K562 (cell line): Measurements from ENCODE around the gene CD4. TPM values are rescaled to one million over a fixed set of nuclear protein-coding genes. Genes with fewer than 3 reads are reported as not detected.
A peak's percentile ranks its signal among the peaks of the same experiment; 100 is the strongest.

Experiments used
- KDM2B ChIP-seq: fragments of 250-450 bp; sonication (Bioruptor Pico); IDR thresholded peaks from 2 replicates; pipeline ENCODE4 v1.8.0; 2021; ENCODE audit warnings: mild to moderate bottlenecking, moderate library complexity
- KLF13 ChIP-seq: fragments of 450-650 bp; IDR thresholded peaks from 2 replicates; pipeline ENCODE4 v1.6.1; 2016; ENCODE audit warnings: missing genetic modification characterization, low read depth, mild to moderate bottlenecking, missing compliant biosample characterization, moderate library complexity, borderline replicate concordance
- POLR2G ChIP-seq: fragments of 200-400 bp; formaldehyde crosslinking; IDR thresholded peaks from 2 replicates; pipeline ENCODE4 v1.6.1; 2017; ENCODE audit warnings: low read depth, mild to moderate bottlenecking, antibody characterized with exemption, low read length, moderate library complexity
- RFX1 ChIP-seq: fragments of 450-650 bp; IDR thresholded peaks from 2 replicates; pipeline ENCODE4 v1.6.1; 2016; ENCODE audit warnings: mild to moderate bottlenecking, moderate library complexity
- SRSF3 ChIP-seq: fragments of 200-400 bp; formaldehyde crosslinking; IDR thresholded peaks from 2 replicates; pipeline ENCODE4 v1.6.1; 2016; ENCODE audit warnings: mild to moderate bottlenecking, low read length, moderate library complexity; ENCODE audit not compliant: insufficient read depth
- TBL1XR1 ChIP-seq, 2 experiments: IDR thresholded peaks; 2 replicates each; pipeline ENCODE4 v1.6.1; 2012; ENCODE audit warnings: improper control_type of control experiment in 2 of 2, low read length in 2 of 2, mild to moderate bottlenecking in 1 of 2
- ZNF316 ChIP-seq: fragments of 450-650 bp; IDR thresholded peaks from 2 replicates; pipeline ENCODE4 v1.6.1; 2016
- polyA plus RNA-seq, 8 experiments: library from polyadenylated mRNA; depleted of rRNA in 4 of 8; stranded (reverse) in 5 of 8; unstranded in 3 of 8; fragments of >200 nt; fragmentation: Nextera tagmentation in 2 of 8; fragmentation: Illumina TruSeq in 1 of 8; extraction: Ambion mirVana in 2 of 8; extraction: Trizol in 1 of 8; gene quantifications; 2 replicates each; pipeline versions ENCODE4 v1.2.1 to v1.2.3, GENCODE V29; 2011 to 2014; ENCODE audit warnings: inconsistent platforms in 1 of 8, missing spikeins in 1 of 8
- total RNA-seq, 7 experiments: library from RNA; depleted of rRNA in 6 of 7; stranded (reverse); fragments of >200 nt in 6 of 7; fragmentation: Illumina TruSeq in 2 of 7; extraction: Trizol in 2 of 7; gene quantifications; 2 replicates each; pipeline versions ENCODE4 v1.2.1 to v1.2.3, GENCODE V29; 2011 to 2021; ENCODE audit warnings: low replicate concordance in 1 of 7
- TF ChIP-seq, protein P1 (sequence below): sonication (generic); formaldehyde crosslinking; IDR thresholded peaks from 2 replicates; pipeline ENCODE4 v1.8.0; 2023; ENCODE audit warnings: mild to moderate bottlenecking, missing genetic modification reagents
- TF ChIP-seq, protein P2 (sequence below): fragments of 200-800 bp; sonication (Bioruptor generic); IDR thresholded peaks from 2 replicates; pipeline ENCODE4 v1.6.1; 2017; ENCODE audit warnings: missing genetic modification characterization, missing compliant biosample characterization

CD4 gene
- total and polyA plus RNA-seq, 9 of the 15 experiments (the other 6 are each of a cell fraction or from before 2014, with no cell fraction given): 0.06 to 0.27 (median 0.09) TPM; not detected in 5

DNA sequence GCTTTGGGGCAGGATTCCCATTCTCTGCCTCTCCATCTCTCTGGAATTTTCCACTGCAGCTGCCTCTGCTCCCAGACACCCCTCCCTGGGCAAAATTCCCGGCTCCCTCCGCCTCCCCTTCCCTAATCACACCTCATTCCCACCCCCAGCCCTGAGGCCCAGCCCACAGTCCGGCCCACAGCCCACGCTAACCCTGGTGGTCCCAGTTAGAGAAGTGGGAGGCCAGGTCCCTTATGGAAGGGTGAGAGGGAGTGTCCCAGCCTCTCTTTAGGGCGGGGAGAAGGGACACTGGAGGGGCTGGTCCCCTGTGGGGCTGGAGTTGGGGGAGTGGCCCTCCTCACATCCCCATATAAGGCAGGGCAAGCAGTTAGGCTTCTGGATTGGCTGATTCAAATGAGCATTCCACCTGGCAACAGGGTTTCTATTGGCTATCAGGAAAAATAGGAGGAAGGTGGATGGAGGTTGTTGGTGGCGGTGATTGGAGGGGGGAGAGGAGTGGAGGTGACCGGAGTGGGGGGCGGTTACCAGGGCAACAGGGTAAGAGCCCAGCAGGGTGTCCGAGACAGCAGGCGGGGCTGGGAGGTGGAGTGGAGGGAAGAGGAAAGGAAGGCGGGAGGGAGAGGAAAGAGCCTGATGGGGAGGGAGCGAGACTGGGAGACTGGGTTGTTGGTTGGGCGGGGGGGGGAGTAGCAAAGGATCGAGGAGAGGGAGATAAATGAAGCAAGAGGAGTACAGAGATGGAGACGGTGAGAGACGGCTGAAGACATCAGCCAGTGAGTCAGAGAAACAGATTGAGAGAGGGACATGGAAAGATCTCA is 25.1 kb upstream of the CD4 start (continued):
- TF ChIP-seq KDM2B (CRISPR knock-in tag): no peak
- no peak for TF ChIP-seq TBL1XR1 (IDR thresholded peaks at IDR 0.05; ENCODE audit: low read length in 2 of 2)
- no peak for TF ChIP-seq KLF13 (tag)
- TF ChIP-seq SRSF3: no peak
- TF ChIP-seq ZNF316: no peak
- peak; percentile 97 for TF ChIP-seq RFX1
- TF ChIP-seq POLR2G: peak; percentile 43; the same call in 1 of the 2 replicates
- TF ChIP-seq, protein P1, sequence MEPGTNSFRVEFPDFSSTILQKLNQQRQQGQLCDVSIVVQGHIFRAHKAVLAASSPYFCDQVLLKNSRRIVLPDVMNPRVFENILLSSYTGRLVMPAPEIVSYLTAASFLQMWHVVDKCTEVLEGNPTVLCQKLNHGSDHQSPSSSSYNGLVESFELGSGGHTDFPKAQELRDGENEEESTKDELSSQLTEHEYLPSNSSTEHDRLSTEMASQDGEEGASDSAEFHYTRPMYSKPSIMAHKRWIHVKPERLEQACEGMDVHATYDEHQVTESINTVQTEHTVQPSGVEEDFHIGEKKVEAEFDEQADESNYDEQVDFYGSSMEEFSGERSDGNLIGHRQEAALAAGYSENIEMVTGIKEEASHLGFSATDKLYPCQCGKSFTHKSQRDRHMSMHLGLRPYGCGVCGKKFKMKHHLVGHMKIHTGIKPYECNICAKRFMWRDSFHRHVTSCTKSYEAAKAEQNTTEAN (CRISPR knock-in tag): no peak
- TF ChIP-seq, protein P2, sequence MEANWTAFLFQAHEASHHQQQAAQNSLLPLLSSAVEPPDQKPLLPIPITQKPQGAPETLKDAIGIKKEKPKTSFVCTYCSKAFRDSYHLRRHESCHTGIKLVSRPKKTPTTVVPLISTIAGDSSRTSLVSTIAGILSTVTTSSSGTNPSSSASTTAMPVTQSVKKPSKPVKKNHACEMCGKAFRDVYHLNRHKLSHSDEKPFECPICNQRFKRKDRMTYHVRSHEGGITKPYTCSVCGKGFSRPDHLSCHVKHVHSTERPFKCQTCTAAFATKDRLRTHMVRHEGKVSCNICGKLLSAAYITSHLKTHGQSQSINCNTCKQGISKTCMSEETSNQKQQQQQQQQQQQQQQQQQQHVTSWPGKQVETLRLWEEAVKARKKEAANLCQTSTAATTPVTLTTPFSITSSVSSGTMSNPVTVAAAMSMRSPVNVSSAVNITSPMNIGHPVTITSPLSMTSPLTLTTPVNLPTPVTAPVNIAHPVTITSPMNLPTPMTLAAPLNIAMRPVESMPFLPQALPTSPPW (CRISPR knock-in tag): peak; percentile 89
- TF ChIP-seq, all 486 proteins: peak for 37
